ENCODE results near the gene CDC20. TPM values are rescaled to one million over a fixed set of nuclear protein-coding genes. Genes with fewer than 3 reads are reported as not detected.

The CDC20 gene
- total RNA-seq: 62.0 and 106 TPM in 2 replicates

GRCh38 chr1:43358746-43359693 lies at the start of gene CDC20:
Gene CDC20 (plus strand): TSS chr1:43358981. CDS start chr1:43359216, 235 bp downstream.

GRCh38 chr1:43337588-43337987 lies 21.2 kb upstream of the CDC20 start, which contains the start of gene MPL:
Gene MPL (plus strand): TSS chr1:43337818. CDS start chr1:43337849, 31 bp downstream.

GRCh38 chr1:43367904-43368645 lies 9.3 kb downstream of the CDC20 start, which contains the start of gene ELOVL1:
Gene ELOVL1 (minus strand): TSS chr1:43368011. CDS start chr1:43365609, 2,402 bp downstream.

GRCh38 chr1:43389326-43390313 lies 30.8 kb downstream of the CDC20 start, which contains the start of the genes MED8 and SZT2:
Gene MED8 (minus strand): TSS chr1:43389800. CDS start chr1:43389764, 36 bp downstream.
Gene SZT2 (plus strand): TSS chr1:43389899. CDS start chr1:43389969, 70 bp downstream.

Other genes with a start within 250 kb of the CDC20 start
- gene EBNA1BP2, start 186.7 kb upstream of the CDC20 start, total RNA-seq: 147 and 151 TPM in 2 replicates
- gene CFAP57, start 186.7 kb upstream of the CDC20 start, total RNA-seq: 0.15 and 0.32 TPM in 2 replicates
- gene TMEM125, start 89.0 kb upstream of the CDC20 start, total RNA-seq: not detected in 2 replicates
- not detected in 2 replicates for gene C1orf210, start 73.4 kb upstream of the CDC20 start, total RNA-seq
- gene TIE1, start 58.0 kb upstream of the CDC20 start, total RNA-seq: 526 and 536 TPM in 2 replicates
- not detected in 2 replicates for gene MPL, start 21.2 kb upstream of the CDC20 start, total RNA-seq
- 41.9 and 53.0 TPM in 2 replicates for gene ELOVL1, start 9.0 kb downstream of the CDC20 start, total RNA-seq
- 70.5 and 73.1 TPM in 2 replicates for gene MED8, start 30.8 kb downstream of the CDC20 start, total RNA-seq
- 13.6 and 16.9 TPM in 2 replicates for gene SZT2, start 30.9 kb downstream of the CDC20 start, total RNA-seq
- gene HYI, start 95.0 kb downstream of the CDC20 start, total RNA-seq: 77.6 and 137 TPM in 2 replicates
- gene PTPRF, start 171.9 kb downstream of the CDC20 start, total RNA-seq: 54.7 and 58.5 TPM in 2 replicates

All from epithelial cell of umbilical artery (primary cell).